Breast epithelium (tissue), 4 donors: Measurements from ENCODE around the gene OMA1. TPM values are rescaled to one million over a fixed set of nuclear protein-coding genes. Genes with fewer than 3 reads are reported as not detected.

ENCODE experiments used
- DNase-seq, 2 donors: peaks; one replicate each; pipeline ENCODE4 v3.0.0-alpha.2; 2019; ENCODE audit warnings: low spot score in 2 of 2
- H3K27ac ChIP-seq, 2 donors: fragments of 200-600 bp; sonication (generic) in 1 of 2; one replicate each; pipeline ENCODE4 v1.5.1; 2016 to 2019; ENCODE audit warnings: mild to moderate bottlenecking in 1 of 2
- H3K27me3 ChIP-seq, 2 donors: fragments of 200-600 bp; sonication (generic) in 1 of 2; one replicate each; pipeline versions ENCODE4 v1.5.1 to v1.6.0; 2017 to 2019; ENCODE audit warnings: control low read depth in 1 of 2, mild to moderate bottlenecking in 1 of 2
- H3K36me3 ChIP-seq: fragments of 200-600 bp; one replicate; pipeline ENCODE4 v1.5.1; 2019
- H3K4me1 ChIP-seq, 2 donors: fragments of 200-600 bp; sonication (generic); one replicate each; pipeline ENCODE4 v1.5.1; 2016 to 2019; ENCODE audit warnings: control low read depth in 1 of 2
- H3K4me3 ChIP-seq, 3 donors: fragments of 200-600 bp; sonication (generic); 1 replicate in 2 of 3; 2 replicates in 1 of 3; pipeline ENCODE4 v1.5.1; 2016 to 2019; ENCODE audit warnings: mild to moderate bottlenecking in 3 of 3, moderate library complexity in 2 of 3
- H3K9me3 ChIP-seq, 2 donors: fragments of 200-600 bp; sonication (generic) in 1 of 2; one replicate each; pipeline ENCODE4 v1.5.1; 2016 to 2019; ENCODE audit warnings: control low read depth in 1 of 2
- CTCF ChIP-seq, 3 donors: fragments of 450-650 bp; IDR thresholded peaks; one replicate each; pipeline ENCODE4 v1.5.1; 2016 to 2017; ENCODE audit warnings: antibody characterized with exemption in 3 of 3, mild to moderate bottlenecking in 3 of 3, moderate library complexity in 3 of 3
- POLR2A ChIP-seq: fragments of 450-650 bp; IDR thresholded peaks from one replicate; pipeline ENCODE4 v1.6.1; 2016; ENCODE audit warnings: antibody characterized with exemption, mild to moderate bottlenecking, moderate library complexity
- POLR2AphosphoS5 ChIP-seq, 3 donors: sonication (generic); formaldehyde crosslinking; IDR thresholded peaks; one replicate each; pipeline ENCODE4 v1.6.1; 2017; ENCODE audit warnings: antibody characterized with exemption in 3 of 3
- intact Hi-C: fragments of 100-400 bp; cut with DNase I; formaldehyde crosslinking; loops from one replicate; pipeline ENCODE4 v1.15.1; 2023; ENCODE audit warnings: low total_unique reads
- total RNA-seq, 3 donors: library from RNA; depleted of rRNA; stranded (reverse); fragments of >200 nt; gene quantifications; one replicate each; pipeline ENCODE4 v1.1.0, GENCODE V29; 2016

Gene OMA1
- total RNA-seq, 3 donors from 2014 or later: 26.4 to 79.8 (median 48.2) TPM

DNA sequence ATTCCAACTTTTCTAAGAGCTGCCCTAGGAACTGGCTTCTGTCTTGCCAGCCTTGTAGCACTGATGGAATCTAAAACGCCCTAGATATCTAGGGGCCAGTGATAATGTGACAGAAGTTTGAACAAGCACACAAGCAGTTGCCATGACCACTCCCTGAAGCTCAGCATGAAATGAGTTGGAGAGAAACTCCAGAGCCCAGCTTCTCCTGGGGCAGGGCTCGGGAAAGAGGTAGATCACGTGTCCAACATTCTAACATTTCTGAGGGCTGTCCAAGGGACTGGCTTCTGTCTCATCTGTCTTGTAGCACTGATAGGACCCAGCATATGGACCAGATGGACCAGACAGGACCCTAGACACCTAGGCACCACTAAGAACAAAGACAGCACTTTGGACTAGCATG, 37.9 kb downstream of the OMA1 start:
- Histone ChIP-seq H3K36me3 (no peaks in the 10 kb centered on the region), H3K9me3 (peaks cover 7 to 10% of the 10 kb centered on the region in 2 donors), H3K4me3 (no peak overlapping the region), H3K4me1 (no peaks in the 10 kb centered on the region), H3K27ac (no peak overlapping the region), H3K27me3 (no peaks in the 10 kb centered on the region)
- intact Hi-C loops: no loop called here
- DNase-seq: no peak
- no peak for TF ChIP-seq CTCF (IDR thresholded peaks at IDR 0.05)
- TF ChIP-seq POLR2A: no peak
- no peak for TF ChIP-seq POLR2AphosphoS5 (IDR thresholded peaks at IDR 0.05)

DNA sequence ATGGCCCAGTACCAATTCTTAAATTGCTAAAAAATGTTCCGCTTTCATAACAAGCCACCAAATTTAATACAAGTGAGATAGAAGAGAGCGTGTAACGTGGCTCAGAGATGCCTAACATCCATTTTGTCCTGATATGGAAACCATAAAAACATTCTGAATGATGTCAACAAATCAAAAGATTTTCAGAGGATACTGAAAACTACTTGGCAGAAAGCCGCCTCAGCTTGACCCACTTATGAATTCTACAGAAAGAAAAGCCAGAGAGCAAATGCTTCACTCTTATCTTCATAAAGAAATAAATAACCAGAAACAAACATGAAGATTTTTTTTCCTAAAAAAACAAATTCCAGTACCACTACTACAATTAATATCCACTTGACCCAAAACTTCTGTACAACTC, 41.2 kb downstream of the OMA1 start:
- no peaks in the 10 kb centered on the region for H3K9me3 ChIP-seq
- TF ChIP-seq POLR2A (no peak), POLR2AphosphoS5 (IDR thresholded peaks at IDR 0.05) (no peak), CTCF (IDR thresholded peaks at IDR 0.05) (no peak)

GRCh38 chr1:58502519-58502918, 44.0 kb downstream of the OMA1 start:
- H3K27me3 ChIP-seq: no peaks in the 10 kb centered on the region
- TF ChIP-seq CTCF (IDR thresholded peaks at IDR 0.05) (no peak), POLR2AphosphoS5 (IDR thresholded peaks at IDR 0.05) (no peak), POLR2A (no peak)

More for the DNA sequence above, 41.2 kb downstream of the OMA1 start:
- no peak for DNase-seq
- H3K27ac ChIP-seq: no peak overlapping the region
- H3K36me3 ChIP-seq: no peaks in the 10 kb centered on the region
- no peaks in the 10 kb centered on the region for H3K27me3 ChIP-seq
- no peak overlapping the region for H3K4me3 ChIP-seq
- no peaks in the 10 kb centered on the region for H3K4me1 ChIP-seq
- intact Hi-C loops: no loop called here

GRCh38 chr1:58500043-58500442, 46.5 kb downstream of the OMA1 start:
- Histone ChIP-seq H3K27ac (no peak overlapping the region), H3K9me3 (no peaks in the 10 kb centered on the region), H3K27me3 (no peaks in the 10 kb centered on the region), H3K4me1 (no peaks in the 10 kb centered on the region), H3K36me3 (no peaks in the 10 kb centered on the region), H3K4me3 (no peak overlapping the region)
- no peak for DNase-seq
- TF ChIP-seq CTCF (IDR thresholded peaks at IDR 0.05): no peak
- TF ChIP-seq POLR2A: no peak
- no peak for TF ChIP-seq POLR2AphosphoS5 (IDR thresholded peaks at IDR 0.05)
- intact Hi-C loops: no loop called here

More at GRCh38 chr1:58502519-58502918, 44.0 kb downstream of the OMA1 start:
- Histone ChIP-seq H3K27ac (no peak overlapping the region), H3K36me3 (no peaks in the 10 kb centered on the region), H3K9me3 (no peaks in the 10 kb centered on the region), H3K4me1 (no peaks in the 10 kb centered on the region), H3K4me3 (no peak overlapping the region)
- DNase-seq: no peak
- intact Hi-C loops: no loop called here

DNA sequence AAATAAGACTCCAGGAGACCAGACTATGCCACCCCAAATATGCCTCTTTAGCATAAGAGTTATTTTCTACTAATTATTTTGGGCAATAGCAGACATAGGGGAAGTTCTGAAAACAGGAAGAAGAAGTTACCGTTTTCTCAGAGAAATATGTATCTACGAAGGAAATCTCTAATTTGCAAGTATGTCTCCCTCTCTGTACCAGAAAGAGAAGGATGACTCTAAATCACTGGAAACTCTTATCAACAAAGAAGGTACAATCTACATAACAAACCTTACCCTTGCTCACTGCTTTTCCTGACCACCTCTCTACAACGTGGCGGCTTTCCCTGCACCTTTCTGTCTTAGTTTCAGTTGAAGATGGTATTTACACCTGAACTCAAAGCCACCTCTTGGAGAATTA, 49.0 kb downstream of the OMA1 start:
- no peak for DNase-seq
- no peak overlapping the region for H3K4me3 ChIP-seq
- no peaks in the 10 kb centered on the region for H3K36me3 ChIP-seq
- no peak overlapping the region for H3K27ac ChIP-seq
- H3K9me3 ChIP-seq: no peaks in the 10 kb centered on the region
- intact Hi-C loops: no loop called here
- no peaks in the 10 kb centered on the region for H3K27me3 ChIP-seq
- TF ChIP-seq CTCF (IDR thresholded peaks at IDR 0.05) (no peak), POLR2AphosphoS5 (IDR thresholded peaks at IDR 0.05) (no peak), POLR2A (no peak)
- H3K4me1 ChIP-seq: no peaks in the 10 kb centered on the region
